Type B pancreatic cell (in vitro differentiated cells): ENCODE results near the gene EARS2. TPM values are rescaled to one million over a fixed set of nuclear protein-coding genes. Genes with fewer than 3 reads are reported as not detected.

Experiments
- DNase-seq: peaks from one replicate; pipeline ENCODE4 v3.0.0; 2021; ENCODE audit warnings: mixed read lengths; ENCODE audit not compliant: unreplicated experiment; ENCODE audit errors: extremely low spot score
- H3K27ac Mint-ChIP-seq: 2 replicates; pipeline ENCODE4 v1.8.0; 2021; ENCODE audit warnings: mild to moderate bottlenecking, mixed read lengths
- H3K27me3 Mint-ChIP-seq: 2 replicates; pipeline ENCODE4 v1.8.0; 2021; ENCODE audit warnings: mixed read lengths
- H3K36me3 Mint-ChIP-seq: 2 replicates; pipeline ENCODE4 v1.8.0; 2021; ENCODE audit warnings: mixed read lengths
- H3K4me1 Mint-ChIP-seq: one replicate; pipeline ENCODE4 v1.8.0; 2021; ENCODE audit warnings: mixed read lengths; ENCODE audit not compliant: unreplicated experiment
- H3K4me3 Mint-ChIP-seq: 2 replicates; pipeline ENCODE4 v1.8.0; 2021; ENCODE audit warnings: mild to moderate bottlenecking, mixed read lengths
- H3K9me3 Mint-ChIP-seq: 2 replicates; pipeline ENCODE4 v1.8.0; 2021; ENCODE audit warnings: mixed read lengths
- long read RNA-seq: library from polyadenylated mRNA; unstranded; transcript quantifications from one replicate; pipeline ENCODE4 v2.0.0, GENCODE V29; 2020
- total RNA-seq: library from RNA; stranded (reverse); gene quantifications from 2 replicates; pipeline ENCODE4 v1.2.1, GENCODE V29; 2021; ENCODE audit warnings: low replicate concordance
- TF ChIP-seq, protein P1 (sequence below): fragments of 200-600 bp; sonication (generic); conservative IDR thresholded peaks from 2 replicates; pipeline ENCODE4 v1.5.0; 2021; ENCODE audit warnings: antibody characterized with exemption, mild to moderate bottlenecking

The EARS2 gene
- 24.4 and 25.3 TPM in 2 replicates for total RNA-seq
- long read RNA-seq, transcript EARS2-201 (9 exons, 3,961 nt): major isoform, 73 of 94 reads
- long read RNA-seq, partial matches to known transcripts: 11 of 94 reads
- long read RNA-seq, other reads (novel, unspliced or antisense): 5 of 94 reads

DNA sequence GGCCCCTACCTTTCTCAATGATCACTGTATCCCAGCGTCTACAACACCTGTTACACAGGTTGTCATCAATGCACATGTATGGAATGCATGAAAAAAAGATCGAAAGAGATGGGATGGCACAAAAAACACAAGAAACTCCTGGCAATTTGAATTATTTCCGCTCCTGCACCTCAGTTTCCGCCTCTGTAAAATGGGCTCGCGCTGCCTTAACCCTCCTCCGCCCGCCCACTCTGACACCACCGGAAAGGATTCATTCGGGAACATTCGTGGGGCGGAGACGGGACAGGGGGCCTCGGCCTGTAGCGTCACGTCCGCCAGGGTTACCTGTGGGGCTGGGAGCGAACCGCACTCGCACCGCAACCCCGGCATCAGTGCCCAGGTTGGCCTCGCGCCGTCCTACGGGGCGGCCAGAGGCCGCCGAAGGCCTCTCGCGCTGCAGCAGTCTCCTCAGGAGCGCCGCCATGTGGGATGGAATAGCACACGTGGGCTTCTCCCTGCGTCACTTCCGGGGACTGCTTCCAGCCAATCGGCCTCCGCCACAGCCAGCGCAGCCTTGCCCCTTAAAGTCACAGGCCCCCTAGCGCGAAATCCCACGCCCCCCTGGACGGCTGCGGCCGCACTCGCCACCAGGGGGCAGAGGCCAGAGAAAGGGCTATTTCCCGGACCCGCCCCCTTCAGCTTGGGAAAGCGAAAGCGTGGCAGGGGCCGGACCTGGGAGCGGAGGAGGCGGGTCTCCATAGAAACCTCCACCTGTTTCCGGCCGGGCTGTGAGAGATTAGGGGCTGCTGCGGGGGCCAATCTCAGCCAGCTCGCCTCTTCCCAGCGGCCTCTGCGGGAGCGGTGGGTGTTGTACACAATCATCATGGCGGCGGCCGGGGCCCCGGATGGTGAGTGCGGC is at the start of gene EARS2, which contains the start of gene UBFD1:
EARS2 (minus strand) TSS at position 470 of the 898 bp plus-strand sequence; CDS start at position 463, 7 bp downstream.
UBFD1 (plus strand) TSS at position 847 of the 898 bp plus-strand sequence; CDS start at position 863, 16 bp downstream.
- peak; percentile 99 for DNase-seq
- no peaks in the 10 kb centered on the region for H3K4me1 Mint-ChIP-seq
- H3K9me3 Mint-ChIP-seq: no peaks in the 10 kb centered on the region
- H3K27ac Mint-ChIP-seq: peak within 1 kb of the TSS; percentile 92
- peaks cover under 1% of the 10 kb centered on the region for H3K36me3 Mint-ChIP-seq
- no peaks in the 10 kb centered on the region for H3K27me3 Mint-ChIP-seq
- TF ChIP-seq, protein P1, sequence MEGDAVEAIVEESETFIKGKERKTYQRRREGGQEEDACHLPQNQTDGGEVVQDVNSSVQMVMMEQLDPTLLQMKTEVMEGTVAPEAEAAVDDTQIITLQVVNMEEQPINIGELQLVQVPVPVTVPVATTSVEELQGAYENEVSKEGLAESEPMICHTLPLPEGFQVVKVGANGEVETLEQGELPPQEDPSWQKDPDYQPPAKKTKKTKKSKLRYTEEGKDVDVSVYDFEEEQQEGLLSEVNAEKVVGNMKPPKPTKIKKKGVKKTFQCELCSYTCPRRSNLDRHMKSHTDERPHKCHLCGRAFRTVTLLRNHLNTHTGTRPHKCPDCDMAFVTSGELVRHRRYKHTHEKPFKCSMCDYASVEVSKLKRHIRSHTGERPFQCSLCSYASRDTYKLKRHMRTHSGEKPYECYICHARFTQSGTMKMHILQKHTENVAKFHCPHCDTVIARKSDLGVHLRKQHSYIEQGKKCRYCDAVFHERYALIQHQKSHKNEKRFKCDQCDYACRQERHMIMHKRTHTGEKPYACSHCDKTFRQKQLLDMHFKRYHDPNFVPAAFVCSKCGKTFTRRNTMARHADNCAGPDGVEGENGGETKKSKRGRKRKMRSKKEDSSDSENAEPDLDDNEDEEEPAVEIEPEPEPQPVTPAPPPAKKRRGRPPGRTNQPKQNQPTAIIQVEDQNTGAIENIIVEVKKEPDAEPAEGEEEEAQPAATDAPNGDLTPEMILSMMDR: peak; percentile 96
- peak within 1 kb of the TSS; percentile 94 for H3K4me3 Mint-ChIP-seq

DNA sequence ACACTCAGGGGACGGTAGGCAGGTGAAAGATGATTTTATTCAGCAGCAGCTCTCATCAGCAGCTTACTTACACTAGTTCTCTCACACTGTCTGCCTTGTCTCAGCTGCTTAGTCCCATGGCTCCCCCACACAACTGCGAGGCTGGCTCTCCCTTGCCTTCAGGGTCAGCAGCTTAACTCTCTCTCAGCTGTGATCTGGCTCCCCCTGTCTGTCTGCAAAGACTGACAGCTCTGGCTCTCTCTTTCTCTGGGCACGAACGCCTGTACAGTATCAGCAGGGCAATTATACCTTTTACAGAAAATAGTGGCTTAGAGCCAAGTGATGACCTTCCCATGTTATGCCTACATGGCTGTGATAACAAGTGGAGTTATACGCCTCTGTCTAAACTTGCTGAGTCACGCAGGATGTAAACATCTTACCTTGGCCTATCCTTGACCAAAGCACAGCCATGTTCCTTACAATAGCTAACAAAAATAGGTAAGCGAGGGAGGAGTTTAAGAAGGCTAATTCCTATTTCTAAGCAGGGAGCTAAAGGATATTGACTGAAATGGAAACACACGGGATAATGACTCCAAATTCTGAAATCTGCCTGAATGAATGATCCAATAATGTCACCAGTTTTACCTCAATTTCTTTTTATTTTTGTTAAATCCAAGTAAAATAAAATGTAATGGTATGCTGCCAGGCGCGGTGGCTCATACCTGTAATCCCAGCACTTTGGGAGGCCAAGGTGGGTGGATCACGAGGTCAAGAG is 40.0 kb upstream of the EARS2 start:
- no peaks in the 10 kb centered on the region for H3K36me3 Mint-ChIP-seq
- DNase-seq: no peak
- H3K27me3 Mint-ChIP-seq: no peaks in the 10 kb centered on the region
- peak overlapping the region; percentile 42 for H3K4me3 Mint-ChIP-seq
- no peaks in the 10 kb centered on the region for H3K4me1 Mint-ChIP-seq
- no peaks in the 10 kb centered on the region for H3K9me3 Mint-ChIP-seq
- TF ChIP-seq, protein P1: no peak
- H3K27ac Mint-ChIP-seq: peak overlapping the region; percentile 50

DNA sequence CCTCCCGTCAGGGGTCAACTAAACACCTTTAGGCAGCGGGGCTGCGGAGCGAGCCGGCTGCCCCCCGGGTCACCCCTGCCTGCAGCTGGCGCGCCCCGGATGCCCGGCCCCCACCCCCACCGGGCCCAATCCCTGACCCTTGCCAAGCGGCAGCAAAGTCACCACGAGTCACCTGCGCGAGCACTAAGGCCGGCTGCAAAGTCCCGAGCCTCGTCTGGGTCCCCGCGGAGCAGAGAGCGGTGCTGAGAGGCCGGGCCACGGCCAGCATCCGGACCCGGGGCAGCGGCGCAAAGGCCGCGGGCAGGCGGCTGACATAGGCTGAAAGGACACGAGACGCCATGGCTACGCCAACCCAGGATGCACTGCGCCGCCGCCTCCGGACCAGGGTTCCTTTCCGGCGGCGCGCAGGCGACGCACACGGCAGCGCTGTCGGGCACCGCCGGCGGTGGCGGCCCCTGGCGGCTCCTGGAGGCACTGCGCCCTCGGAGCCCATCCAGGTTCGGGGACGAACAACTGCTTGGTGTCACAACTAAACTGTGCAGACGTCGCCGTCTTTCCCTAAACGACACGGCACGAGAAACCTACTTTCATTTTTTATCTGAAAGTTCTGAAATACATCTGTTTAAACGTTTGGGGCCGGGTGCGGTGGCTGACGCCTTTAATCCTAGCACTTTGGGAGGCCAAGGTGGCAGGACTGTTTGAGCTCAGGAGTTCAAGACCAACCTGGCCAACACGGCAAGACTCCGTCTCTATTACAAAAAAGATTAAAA is 39.0 kb upstream of the EARS2 start, which contains the start of gene NDUFAB1:
NDUFAB1 (minus strand) TSS at position 366 of the 770 bp plus-strand sequence; CDS start at position 340, 26 bp downstream.
- no peaks in the 10 kb centered on the region for H3K9me3 Mint-ChIP-seq
- peak within 1 kb of the TSS; percentile 92 for H3K4me3 Mint-ChIP-seq
- no peaks in the 10 kb centered on the region for H3K27me3 Mint-ChIP-seq
- peak; percentile 91 for DNase-seq
- peaks cover 9% of the 10 kb centered on the region for H3K36me3 Mint-ChIP-seq
- TF ChIP-seq, protein P1: peak; percentile 100
- no peaks in the 10 kb centered on the region for H3K4me1 Mint-ChIP-seq
- H3K27ac Mint-ChIP-seq: peak within 1 kb of the TSS; percentile 67

DNA sequence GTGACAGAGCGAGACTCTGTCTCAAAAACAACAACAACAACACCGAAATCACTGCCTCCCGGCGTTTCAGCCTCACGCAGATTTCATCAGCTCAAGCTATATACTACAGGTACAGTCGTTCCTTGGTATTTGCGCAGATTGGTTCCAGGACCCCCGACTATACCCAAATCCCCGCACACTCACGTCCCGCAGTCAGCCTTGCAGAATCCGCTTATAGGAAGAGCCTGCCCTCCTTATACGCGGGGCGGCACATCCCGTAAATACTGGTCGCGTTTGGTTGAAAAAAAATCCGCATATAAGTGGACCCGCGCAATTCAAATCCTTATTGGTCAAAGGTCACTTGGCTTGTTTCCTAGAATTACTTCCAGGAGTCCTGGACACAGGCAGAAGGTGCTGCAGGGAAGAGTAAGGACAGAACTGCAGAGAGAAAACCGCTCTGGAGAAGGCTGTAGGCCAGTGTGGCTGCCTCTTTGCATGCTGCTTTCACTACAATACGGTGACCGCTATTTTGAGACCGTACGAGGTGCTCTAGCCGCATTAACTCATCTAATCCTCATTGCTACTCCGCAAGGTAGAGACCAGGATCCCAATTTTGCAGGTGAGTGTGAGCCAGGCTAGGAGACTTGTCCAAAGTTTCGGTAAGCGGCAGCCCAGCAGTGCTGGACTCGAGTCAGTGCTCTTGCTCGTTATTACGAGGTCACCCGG is 38.2 kb upstream of the EARS2 start:
- Mint-ChIP-seq H3K27ac (peak overlapping the region; percentile 67), H3K9me3 (no peaks in the 10 kb centered on the region), H3K4me1 (no peaks in the 10 kb centered on the region), H3K27me3 (no peaks in the 10 kb centered on the region), H3K4me3 (peak overlapping the region; percentile 92), H3K36me3 (peaks cover 14% of the 10 kb centered on the region)
- TF ChIP-seq, protein P1: no peak
- no peak for DNase-seq
